ENCODE results near the gene VPS33B. TPM values are rescaled to one million over a fixed set of nuclear protein-coding genes. Genes with fewer than 3 reads are reported as not detected.

VPS33B gene
- total RNA-seq, 1 donor, result 6.0 TPM

DNA sequence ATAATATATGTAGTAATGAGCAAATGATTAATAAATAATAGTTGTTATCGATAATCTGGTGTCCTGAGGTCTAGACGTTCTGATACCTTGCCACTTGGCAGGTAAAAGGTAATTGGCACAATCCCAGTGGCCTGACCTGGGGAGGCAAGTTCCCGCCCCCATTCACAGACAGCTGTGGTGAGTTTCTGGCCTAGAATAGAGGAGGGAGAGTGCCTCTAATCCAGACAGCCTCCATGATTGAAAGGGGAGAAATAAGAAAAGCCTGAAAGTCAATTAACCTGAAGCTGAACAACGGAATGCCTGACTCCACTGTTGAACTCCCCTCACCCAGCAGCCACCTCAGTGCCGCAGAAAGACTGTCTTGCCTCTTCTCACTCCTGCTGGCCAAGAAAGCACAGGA, 39.6 kb upstream of the VPS33B start:
- TF ChIP-seq CTCF (IDR thresholded peaks at IDR 0.05; ENCODE audit: insufficient read depth, low read depth, low read length), result no peak
- no peak overlapping the region for H3K4me3 ChIP-seq (ENCODE audit: low read depth, low read length)
- DNase-seq (ENCODE audit: low read depth), result no peak

DNA sequence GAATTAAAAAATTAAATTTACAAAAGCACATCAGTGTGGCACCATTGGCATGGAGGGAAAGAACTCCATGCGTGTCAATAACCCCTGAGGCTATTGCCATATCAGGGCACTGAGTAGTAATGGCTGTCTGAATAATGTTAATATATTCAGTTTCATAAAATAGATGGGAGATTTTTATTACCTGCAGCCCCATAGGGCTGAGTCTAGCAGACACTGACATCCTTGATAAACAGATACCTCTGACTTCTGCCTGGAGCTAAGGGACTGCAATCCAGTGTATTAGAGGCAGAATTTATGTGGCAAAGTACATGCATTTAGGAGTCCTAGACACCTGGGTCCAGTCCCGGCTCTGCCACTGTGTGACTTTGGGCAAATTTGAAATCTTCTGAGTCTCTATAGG, 38.8 kb upstream of the VPS33B start:
- no peak for DNase-seq (ENCODE audit: low read depth)
- no peak overlapping the region for H3K4me3 ChIP-seq (ENCODE audit: low read depth, low read length)
- no peak for TF ChIP-seq CTCF (IDR thresholded peaks at IDR 0.05; ENCODE audit: insufficient read depth, low read depth, low read length)

GRCh38 chr15:91055548-91056331, 33.3 kb upstream of the VPS33B start:
- H3K4me3 ChIP-seq (ENCODE audit: low read depth, low read length), result no peak overlapping the region
- peak; percentile 86 for TF ChIP-seq CTCF (IDR thresholded peaks at IDR 0.05; ENCODE audit: insufficient read depth, low read depth, low read length)

DNA sequence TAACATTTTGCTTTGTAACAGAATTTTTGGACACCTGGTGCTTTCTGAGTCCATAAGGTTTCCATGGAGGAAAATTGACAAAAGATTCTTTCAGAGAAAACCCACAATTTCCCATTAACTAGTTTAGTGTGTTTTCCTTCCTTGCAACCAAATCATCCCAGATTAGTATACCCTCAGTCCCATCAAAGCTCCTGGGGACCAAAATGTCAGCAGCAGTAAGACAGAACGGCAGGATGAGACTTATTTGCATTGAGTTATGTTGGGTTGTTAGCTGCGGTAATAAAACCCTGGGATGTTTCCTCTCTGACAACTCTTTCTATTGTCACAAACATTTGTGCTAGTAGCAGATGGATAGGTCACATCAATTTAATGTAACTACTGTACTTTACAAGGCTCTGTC, 32.4 kb upstream of the VPS33B start:
- DNase-seq (ENCODE audit: low read depth), result no peak
- TF ChIP-seq CTCF (IDR thresholded peaks at IDR 0.05; ENCODE audit: insufficient read depth, low read depth, low read length), result no peak
- H3K4me3 ChIP-seq (ENCODE audit: low read depth, low read length), result no peak overlapping the region

More at GRCh38 chr15:91055548-91056331, 33.3 kb upstream of the VPS33B start:
- peak; percentile 51 for DNase-seq (ENCODE audit: low read depth)

DNA sequence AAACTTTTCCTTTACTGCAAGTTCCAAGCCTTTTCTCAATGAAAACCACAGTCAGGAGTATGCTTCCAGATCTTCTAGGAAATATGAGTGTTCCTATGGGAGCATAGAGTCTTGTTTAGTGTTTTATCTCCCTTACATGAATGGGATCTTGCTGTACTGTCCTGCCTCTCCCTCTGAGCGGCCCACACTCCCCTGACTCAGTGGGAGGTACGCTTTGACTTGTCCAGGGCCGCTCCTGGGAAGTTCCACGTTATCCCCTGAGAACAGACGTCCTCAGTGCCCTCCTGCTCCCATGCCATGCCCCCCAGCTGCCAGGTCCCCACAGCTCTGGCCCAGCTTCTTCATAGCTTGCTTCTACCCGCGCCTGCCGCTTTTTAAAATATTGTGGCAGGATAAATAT, 28.9 kb upstream of the VPS33B start:
- no peak overlapping the region for H3K4me3 ChIP-seq (ENCODE audit: low read depth, low read length)
- DNase-seq (ENCODE audit: low read depth), result no peak
- TF ChIP-seq CTCF (IDR thresholded peaks at IDR 0.05; ENCODE audit: insufficient read depth, low read depth, low read length), result no peak

GRCh38 chr15:91050128-91050455, 27.7 kb upstream of the VPS33B start:
- TF ChIP-seq CTCF (IDR thresholded peaks at IDR 0.05; ENCODE audit: insufficient read depth, low read depth, low read length), result no peak
- no peak overlapping the region for H3K4me3 ChIP-seq (ENCODE audit: low read depth, low read length)
- DNase-seq (ENCODE audit: low read depth), result no peak

Data from fibroblast of villous mesenchyme (primary cell).